Adrenal gland (tissue), 12 donors: ENCODE data around the gene SLC6A1. TPM values are rescaled to one million over a fixed set of nuclear protein-coding genes. Genes with fewer than 3 reads are reported as not detected.

Experiments used
- DNase-seq, 7 donors: peaks; one replicate each; pipeline ENCODE4 v3.0.0-alpha.2; 2019 to 2020
- H3K27ac ChIP-seq, 5 donors: fragments of 200-600 bp; sonication (generic) in 4 of 5; 1 replicate in 3 of 5; 2 replicates in 2 of 5; pipeline versions ENCODE4 v1.5.1 to v1.8.0; 2016 to 2020; ENCODE audit warnings: mild to moderate bottlenecking in 1 of 5
- H3K27me3 ChIP-seq: fragments of 200-600 bp; 2 replicates; pipeline ENCODE4 v1.8.0; 2021
- H3K36me3 ChIP-seq, 2 donors: fragments of 200-600 bp; replicated peaks in 1 of 2; 1 replicate in 1 of 2; 2 replicates in 1 of 2; pipeline versions ENCODE4 v1.5.1 to v1.8.0; 2018 to 2022
- H3K4me1 ChIP-seq, 2 donors: fragments of 200-600 bp; replicated peaks in 1 of 2; 1 replicate in 1 of 2; 2 replicates in 1 of 2; pipeline versions ENCODE4 v1.5.1 to v1.8.0; 2018 to 2021
- H3K4me3 ChIP-seq, 4 donors: fragments of 200-600 bp; sonication (generic) in 3 of 4; one replicate each; pipeline ENCODE4 v1.5.1; 2016 to 2018
- H3K9me3 ChIP-seq, 3 donors: fragments of 200-600 bp; sonication (generic) in 1 of 3; replicated peaks in 1 of 3; 1 replicate in 2 of 3; 2 replicates in 1 of 3; pipeline versions ENCODE4 v1.5.1 to v1.8.0; 2016 to 2021
- POLR2A ChIP-seq, 2 donors: fragments of 450-650 bp; IDR thresholded peaks; one replicate each; pipeline ENCODE4 v1.6.1; 2017; ENCODE audit warnings: antibody characterized with exemption in 2 of 2, mild to moderate bottlenecking in 2 of 2, moderate library complexity in 1 of 2
- WGBS, 4 donors: extraction: QIAGEN DNeasy Blood & Tissue Kit in 2 of 4; methylation state at CpG; one replicate each; pipeline versions ENCODE4 v1.1.5 to v1.1.7; 2013 to 2017; 5-methylcytosine and 5-hydroxymethylcytosine counted together
- intact Hi-C, 2 donors: fragments of 100-400 bp; cut with DNase I; formaldehyde crosslinking; loops; one replicate each; pipeline versions ENCODE4 v1.14.1 to v1.15.0; 2022 to 2023
- polyA plus RNA-seq, 3 donors: library from polyadenylated mRNA; stranded (reverse); fragments of 200-250 nt in 2 of 3; fragments of 350-450 nt in 1 of 3; fragmentation: Illumina TruSeq in 1 of 3; extraction: RNeasy Lipid Tissue Mini Kit (QIAGEN cat#74804) in 1 of 3; gene quantifications; one replicate each; pipeline ENCODE4 v1.2.3, GENCODE V29; 2013 to 2014
- total RNA-seq, 9 donors: library from RNA; depleted of rRNA in 4 of 9; stranded (reverse); fragments of >200 nt in 4 of 9; fragments of 120-200 nt in 1 of 9; fragmentation: NEBNext Ultra II Directional in 1 of 9; extraction: Animal tissue kit (Norgen Biotek cat#: 25700) in 1 of 9; gene quantifications; one replicate each; pipeline versions ENCODE4 v1.1.0 to v1.2.4, GENCODE V29; 2013 to 2023
- TF ChIP-seq, protein P1 (sequence below), 6 experiments: fragments of 450-650 bp in 4 of 6; fragments of 200-600 bp in 2 of 6; sonication (generic) in 1 of 6; IDR thresholded peaks; 1 replicate in 5 of 6; 2 replicates in 1 of 6; pipeline versions ENCODE4 v1.5.1 to v1.8.0; 2016 to 2021; ENCODE audit warnings: antibody characterized with exemption in 6 of 6, mild to moderate bottlenecking in 2 of 6, moderate library complexity in 1 of 6
- donor health status: healthy with polysubstance abuse.
- donor health status: Bipolar disorder and iron deficiency.
- donor health status: DM: yes; HTN: yes; CAD: no.
- donor health status: DM: no; HTN: no; CAD: no.
- donor health status: DM: no; HTN: no; CAD: no.
- donor health status: DM: yes; HTN: yes; CAD: no.

SLC6A1 gene
- total and polyA plus RNA-seq, 12 donors: 0.06 to 1.8 (median 0.47) TPM

DNA sequence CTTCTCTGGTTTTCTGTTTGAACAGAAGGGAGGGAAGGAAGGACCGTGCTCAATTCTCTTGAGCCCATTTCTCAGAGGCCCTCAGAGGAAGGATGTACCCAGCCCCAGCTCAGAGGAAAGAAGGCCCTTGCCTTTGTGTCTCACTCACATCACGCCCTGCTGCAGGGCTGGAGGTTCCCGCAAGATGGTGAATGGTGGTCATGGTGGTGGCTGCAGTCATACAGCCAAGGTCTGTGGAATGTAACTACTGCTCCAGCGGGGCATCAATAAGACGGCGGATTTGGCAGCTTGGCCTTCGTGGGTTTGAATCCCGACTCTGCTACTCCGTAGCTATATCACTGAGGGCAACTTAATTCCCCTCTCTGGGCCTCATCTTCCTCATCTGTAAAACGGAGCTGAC is 62.9 kb downstream of the SLC6A1 start:
- 84 to 86% (median 86%) methylated on average over 10 of the region's 10 CpGs for WGBS, 4 donors
- H3K27me3 ChIP-seq: peaks cover 7% of the 10 kb centered on the region
- H3K9me3 ChIP-seq: no peaks in the 10 kb centered on the region
- TF ChIP-seq, protein P1, sequence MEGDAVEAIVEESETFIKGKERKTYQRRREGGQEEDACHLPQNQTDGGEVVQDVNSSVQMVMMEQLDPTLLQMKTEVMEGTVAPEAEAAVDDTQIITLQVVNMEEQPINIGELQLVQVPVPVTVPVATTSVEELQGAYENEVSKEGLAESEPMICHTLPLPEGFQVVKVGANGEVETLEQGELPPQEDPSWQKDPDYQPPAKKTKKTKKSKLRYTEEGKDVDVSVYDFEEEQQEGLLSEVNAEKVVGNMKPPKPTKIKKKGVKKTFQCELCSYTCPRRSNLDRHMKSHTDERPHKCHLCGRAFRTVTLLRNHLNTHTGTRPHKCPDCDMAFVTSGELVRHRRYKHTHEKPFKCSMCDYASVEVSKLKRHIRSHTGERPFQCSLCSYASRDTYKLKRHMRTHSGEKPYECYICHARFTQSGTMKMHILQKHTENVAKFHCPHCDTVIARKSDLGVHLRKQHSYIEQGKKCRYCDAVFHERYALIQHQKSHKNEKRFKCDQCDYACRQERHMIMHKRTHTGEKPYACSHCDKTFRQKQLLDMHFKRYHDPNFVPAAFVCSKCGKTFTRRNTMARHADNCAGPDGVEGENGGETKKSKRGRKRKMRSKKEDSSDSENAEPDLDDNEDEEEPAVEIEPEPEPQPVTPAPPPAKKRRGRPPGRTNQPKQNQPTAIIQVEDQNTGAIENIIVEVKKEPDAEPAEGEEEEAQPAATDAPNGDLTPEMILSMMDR (IDR thresholded peaks at IDR 0.05): no peak
- TF ChIP-seq POLR2A (IDR thresholded peaks at IDR 0.05): no peak
- no peak for DNase-seq
- no peak overlapping the region for H3K27ac ChIP-seq
- no peaks in the 10 kb centered on the region for H3K36me3 ChIP-seq
- no peaks in the 10 kb centered on the region for H3K4me1 ChIP-seq
- H3K4me3 ChIP-seq: no peak overlapping the region
- intact Hi-C loops: loop anchor here (5.0 to 10.0 kb wide), 5 partner anchors 103 to 301 kb away; no protein-coding TSS in a partner anchor

DNA sequence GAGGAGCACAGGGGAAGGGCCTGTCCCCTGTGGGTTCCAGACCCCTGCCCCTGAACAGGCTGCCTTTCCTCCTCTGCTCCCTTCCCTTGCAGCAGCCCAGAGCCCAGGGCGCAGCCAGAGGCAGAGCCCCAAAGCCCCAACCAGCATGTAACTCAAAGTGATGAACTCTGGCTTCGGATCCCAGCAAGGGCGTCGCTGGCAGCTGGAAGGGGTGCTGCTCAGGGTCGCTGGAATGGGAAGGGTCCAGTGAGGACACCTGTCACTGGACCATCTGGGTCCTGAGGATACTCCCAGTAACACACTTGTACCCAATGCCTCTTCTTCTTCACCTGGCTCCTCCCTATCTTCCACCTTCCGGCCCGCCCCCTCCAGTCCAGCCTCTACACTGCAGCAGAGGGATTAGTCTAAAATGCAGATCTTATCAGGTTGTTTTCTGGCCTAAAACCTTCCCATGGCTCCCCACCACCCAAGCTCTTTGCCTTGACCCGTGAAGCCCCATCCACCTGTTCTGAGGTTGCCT is 64.0 kb downstream of the SLC6A1 start:
- intact Hi-C loops: loop anchor here (5.0 to 10.0 kb wide), 5 partner anchors 104 to 302 kb away; no protein-coding TSS in a partner anchor
- Histone ChIP-seq H3K27ac (no peak overlapping the region), H3K27me3 (peaks cover 7% of the 10 kb centered on the region), H3K4me1 (no peaks in the 10 kb centered on the region), H3K36me3 (no peaks in the 10 kb centered on the region), H3K4me3 (no peak overlapping the region), H3K9me3 (no peaks in the 10 kb centered on the region)
- no peak for DNase-seq
- no peak for TF ChIP-seq POLR2A (IDR thresholded peaks at IDR 0.05)
- TF ChIP-seq, protein P1 (IDR thresholded peaks at IDR 0.05): no peak
- 63 to 73% (median 67%) methylated on average over 8 of the region's 8 CpGs for WGBS, 4 donors

DNA sequence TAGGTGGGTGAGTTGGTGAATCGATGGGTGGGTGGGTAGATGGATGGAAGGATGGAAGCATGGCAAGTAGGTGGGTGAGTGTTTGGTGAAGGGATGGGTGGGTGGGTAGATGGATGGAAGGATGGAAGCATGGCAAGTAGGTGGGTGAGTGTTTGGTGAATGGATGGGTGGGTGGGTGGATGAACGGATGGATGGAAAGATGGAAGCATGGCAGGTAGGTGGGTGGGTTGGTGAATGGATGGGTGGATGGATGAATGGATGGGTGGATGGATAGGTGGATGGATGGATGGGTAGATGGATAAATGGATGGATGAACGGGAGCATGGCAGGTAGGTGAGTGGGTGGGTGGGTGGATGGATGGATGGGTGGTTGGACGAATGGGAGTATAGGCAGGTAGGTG is 65.1 kb downstream of the SLC6A1 start:
- H3K27ac ChIP-seq: no peak overlapping the region
- intact Hi-C loops: loop anchor here (5.0 to 10.0 kb wide), 5 partner anchors 105 to 303 kb away; no protein-coding TSS in a partner anchor
- no peak overlapping the region for H3K4me3 ChIP-seq
- WGBS, 4 donors: 70 to 80% (median 72%) methylated on average over 4 of the region's 4 CpGs
- no peaks in the 10 kb centered on the region for H3K9me3 ChIP-seq
- no peaks in the 10 kb centered on the region for H3K36me3 ChIP-seq
- H3K27me3 ChIP-seq: peaks cover 7% of the 10 kb centered on the region
- no peak for DNase-seq
- TF ChIP-seq, protein P1 (IDR thresholded peaks at IDR 0.05): no peak
- no peak for TF ChIP-seq POLR2A (IDR thresholded peaks at IDR 0.05)
- H3K4me1 ChIP-seq: no peaks in the 10 kb centered on the region

DNA sequence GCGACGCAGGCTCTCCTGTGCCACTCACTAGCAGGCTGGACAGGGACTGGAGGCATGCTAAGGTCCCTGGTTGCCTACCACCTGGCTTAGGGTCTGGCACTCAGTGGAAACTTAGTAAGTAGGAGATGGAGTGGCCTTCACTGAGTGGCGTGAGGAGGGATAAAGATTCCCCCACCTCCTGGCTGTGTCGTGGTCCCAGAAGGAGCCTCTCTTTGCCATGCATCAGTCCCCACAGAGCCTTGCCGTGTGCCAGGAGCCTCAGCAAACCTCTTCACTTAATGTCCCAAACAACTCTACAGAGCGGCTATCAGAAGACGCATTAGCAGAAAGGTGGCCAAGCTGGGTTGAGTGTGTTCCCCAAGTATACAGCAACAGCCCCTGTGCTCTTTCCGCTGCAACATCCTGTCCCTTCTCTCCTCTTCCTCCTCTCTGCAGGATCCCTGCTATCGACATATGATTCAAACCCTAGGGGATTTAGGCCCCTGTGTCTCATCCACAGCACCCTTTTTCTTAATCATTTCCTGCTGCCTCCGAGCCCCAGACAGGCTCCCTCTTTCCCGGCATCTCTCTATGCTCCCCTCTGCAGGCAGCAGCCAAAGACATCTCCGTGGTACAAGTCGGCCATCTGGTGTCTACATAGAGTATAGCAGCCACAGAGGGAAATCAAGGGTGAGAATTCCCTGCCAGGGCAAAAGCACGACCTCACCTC is 66.7 kb downstream of the SLC6A1 start:
- H3K27ac ChIP-seq: no peak overlapping the region
- H3K4me3 ChIP-seq: no peak overlapping the region
- no peak for TF ChIP-seq POLR2A (IDR thresholded peaks at IDR 0.05)
- TF ChIP-seq, protein P1 (IDR thresholded peaks at IDR 0.05): peak; percentile 57 to 79 (median 74)
- peak; percentile 44 to 77 (median 64) for DNase-seq
- intact Hi-C loops: loop anchor here (5.0 to 10.0 kb wide), 5 partner anchors 107 to 304 kb away; no protein-coding TSS in a partner anchor
- no peaks in the 10 kb centered on the region for H3K9me3 ChIP-seq
- 23 to 29% (median 28%) methylated on average over 11 to 14 of the region's 14 CpGs for WGBS, 4 donors
- H3K27me3 ChIP-seq: peaks cover 7% of the 10 kb centered on the region
- H3K4me1 ChIP-seq: no peaks in the 10 kb centered on the region
- H3K36me3 ChIP-seq: no peaks in the 10 kb centered on the region
